ENCODE data around the gene SRC.

- TF ChIP-seq CTCF (IDR thresholded peaks at IDR 0.05): no peak
- no peak for TF ChIP-seq POLR2A (IDR thresholded peaks at IDR 0.05; ENCODE audit: low read depth)
- no peak for TF ChIP-seq EP300 (IDR thresholded peaks at IDR 0.05)
Observed at GRCh38 chr20:37317316-37317715, 28.6 kb upstream of the SRC start.

Data from esophagus muscularis mucosa (tissue), 4 donors.